GM21529 (cell line): ENCODE results near the gene GFOD1.

Experiments
- ATAC-seq: cut with Tn5 transposase; IDR thresholded peaks from one replicate; pipeline ENCODE4 v1.9.1; 2021; ENCODE audit not compliant: unreplicated experiment

The GFOD1 gene

GRCh38 chr6:13427316-13427715 is 60.1 kb downstream of the GFOD1 start:
- no peak for ATAC-seq

GRCh38 chr6:13425943-13426931 is 61.2 kb downstream of the GFOD1 start:
- ATAC-seq, result no peak

- no peak for ATAC-seq
Measured at GRCh38 chr6:13425270-13425873, 62.0 kb downstream of the GFOD1 start.

- no peak for ATAC-seq
Measured at GRCh38 chr6:13423252-13423651, 64.1 kb downstream of the GFOD1 start.

- ATAC-seq, result no peak
Measured at GRCh38 chr6:13422681-13423221, 64.6 kb downstream of the GFOD1 start.

GRCh38 chr6:13421425-13422059 is 65.9 kb downstream of the GFOD1 start:
- ATAC-seq, result no peak

- ATAC-seq, result no peak
Measured at GRCh38 chr6:13420269-13420668, 67.1 kb downstream of the GFOD1 start.

GRCh38 chr6:13419422-13420195 is 67.8 kb downstream of the GFOD1 start:
- no peak for ATAC-seq

- no peak for ATAC-seq
Measured at GRCh38 chr6:13418844-13419243, 68.6 kb downstream of the GFOD1 start.

- no peak for ATAC-seq
Measured at GRCh38 chr6:13417954-13418353, 69.4 kb downstream of the GFOD1 start.

GRCh38 chr6:13417431-13417830 is 70.0 kb downstream of the GFOD1 start:
- no peak for ATAC-seq

GRCh38 chr6:13415283-13415682 is 72.1 kb downstream of the GFOD1 start:
- no peak for ATAC-seq

GRCh38 chr6:13413900-13414555 is 73.4 kb downstream of the GFOD1 start:
- no peak for ATAC-seq

GRCh38 chr6:13413466-13413862 is 73.9 kb downstream of the GFOD1 start:
- ATAC-seq, result no peak

- ATAC-seq, result no peak
Measured at GRCh38 chr6:13412639-13413465, 74.5 kb downstream of the GFOD1 start.

- ATAC-seq, result no peak
Measured at GRCh38 chr6:13412211-13412610, 75.2 kb downstream of the GFOD1 start.

- no peak for ATAC-seq
Measured at GRCh38 chr6:13411484-13411883, 75.9 kb downstream of the GFOD1 start.

GRCh38 chr6:13409991-13410390 is 77.4 kb downstream of the GFOD1 start:
- no peak for ATAC-seq
